IPS-15b (cell line): ENCODE measurements around the gene GNPDA1.
"Not testable (repeated sequence)": the region's sequence is repeated elsewhere in the genome, so short reads cannot be mapped to it uniquely, and the experiment has no call there.

Experiments used
- H3K27me3 ChIP-seq: one replicate; pipeline ENCODE4 v1.6.1; 2013; ENCODE audit warnings: low read length; ENCODE audit not compliant: control insufficient read depth, insufficient read depth
- H3K36me3 ChIP-seq: one replicate; pipeline ENCODE4 v1.6.1; 2013; ENCODE audit warnings: low read length; ENCODE audit not compliant: control insufficient read depth, insufficient read depth
- H3K4me1 ChIP-seq: one replicate; pipeline ENCODE4 v1.6.1; 2013; ENCODE audit warnings: mild to moderate bottlenecking, low read length; ENCODE audit not compliant: control insufficient read depth, insufficient read depth
- H3K4me3 ChIP-seq: one replicate; pipeline ENCODE4 v1.5.1; 2013; ENCODE audit warnings: low read depth, low read length
- H3K9ac ChIP-seq: one replicate; pipeline ENCODE4 v1.6.1; 2013; ENCODE audit warnings: low read depth, mild to moderate bottlenecking, low read length
- H3K9me3 ChIP-seq: one replicate; pipeline ENCODE4 v1.6.1; 2013; ENCODE audit warnings: mild to moderate bottlenecking, low read length; ENCODE audit not compliant: control insufficient read depth, insufficient read depth

GNPDA1 gene

GRCh38 chr5:142012792-142013388, at the start of gene GNPDA1:
TSS of gene GNPDA1 (minus strand) at chr5:142013027. CDS start at chr5:142012035, 992 bp downstream.
- peak within 1 kb of the TSS; percentile 73 for H3K9ac ChIP-seq
- no peaks in the 10 kb centered on the region for H3K9me3 ChIP-seq
- H3K4me3 ChIP-seq: peak within 1 kb of the TSS; percentile 92
- no peaks in the 10 kb centered on the region for H3K27me3 ChIP-seq
- peaks cover 2% of the 10 kb centered on the region for H3K4me1 ChIP-seq
- peaks cover 3% of the 10 kb centered on the region for H3K36me3 ChIP-seq

GRCh38 chr5:142059304-142059940, 46.6 kb upstream of the GNPDA1 start:
- peaks cover 4% of the 10 kb centered on the region for H3K4me1 ChIP-seq
- no peaks in the 10 kb centered on the region for H3K9me3 ChIP-seq
- H3K9ac ChIP-seq: no peak overlapping the region
- H3K36me3 ChIP-seq: no peaks in the 10 kb centered on the region
- no peaks in the 10 kb centered on the region for H3K27me3 ChIP-seq
- no peak overlapping the region for H3K4me3 ChIP-seq

- H3K36me3 ChIP-seq: no peaks in the 10 kb centered on the region
- H3K27me3 ChIP-seq: no peaks in the 10 kb centered on the region
- no peak overlapping the region for H3K9ac ChIP-seq
- no peaks in the 10 kb centered on the region for H3K9me3 ChIP-seq
- no peaks in the 10 kb centered on the region for H3K4me1 ChIP-seq
- H3K4me3 ChIP-seq: no peak overlapping the region
These were observed 44.9 kb upstream of the GNPDA1 start for GRCh38 chr5:142057697-142058056.

GRCh38 chr5:142056816-142057696, 44.2 kb upstream of the GNPDA1 start:
- Histone ChIP-seq H3K27me3 (no peaks in the 10 kb centered on the region), H3K36me3 (no peaks in the 10 kb centered on the region), H3K4me1 (no peaks in the 10 kb centered on the region), H3K4me3 (no peak overlapping the region), H3K9me3 (no peaks in the 10 kb centered on the region), H3K9ac (no peak overlapping the region)

- no peaks in the 10 kb centered on the region for H3K4me1 ChIP-seq
- H3K27me3 ChIP-seq: no peaks in the 10 kb centered on the region
- no peaks in the 10 kb centered on the region for H3K36me3 ChIP-seq
- H3K9me3 ChIP-seq: no peaks in the 10 kb centered on the region
- H3K4me3 ChIP-seq: no peak overlapping the region
- no peak overlapping the region for H3K9ac ChIP-seq
These were observed 42.5 kb upstream of the GNPDA1 start for GRCh38 chr5:142055301-142055700.

- no peaks in the 10 kb centered on the region for H3K36me3 ChIP-seq
- no peak overlapping the region for H3K9ac ChIP-seq
- H3K4me1 ChIP-seq: no peaks in the 10 kb centered on the region
- H3K4me3 ChIP-seq: no peak overlapping the region
- no peaks in the 10 kb centered on the region for H3K9me3 ChIP-seq
- no peaks in the 10 kb centered on the region for H3K27me3 ChIP-seq
These were observed 40.8 kb upstream of the GNPDA1 start for GRCh38 chr5:142053426-142054151.

- not testable (repeated sequence) for H3K9ac ChIP-seq, H3K4me3 ChIP-seq
These were observed 39.2 kb upstream of the GNPDA1 start for GRCh38 chr5:142052026-142052425.

GRCh38 chr5:142048272-142048671, 35.4 kb upstream of the GNPDA1 start:
- no peak overlapping the region for H3K9ac ChIP-seq
- H3K9me3 ChIP-seq: no peaks in the 10 kb centered on the region
- H3K4me3 ChIP-seq: no peak overlapping the region
- no peaks in the 10 kb centered on the region for H3K36me3 ChIP-seq
- no peaks in the 10 kb centered on the region for H3K4me1 ChIP-seq
- no peaks in the 10 kb centered on the region for H3K27me3 ChIP-seq

More at GRCh38 chr5:142052026-142052425, 39.2 kb upstream of the GNPDA1 start:
- not testable (repeated sequence) for H3K9me3 ChIP-seq, H3K27me3 ChIP-seq, H3K36me3 ChIP-seq, H3K4me1 ChIP-seq

GRCh38 chr5:142046191-142046590, 33.4 kb upstream of the GNPDA1 start:
- no peak overlapping the region for H3K9ac ChIP-seq
- no peaks in the 10 kb centered on the region for H3K27me3 ChIP-seq
- no peaks in the 10 kb centered on the region for H3K9me3 ChIP-seq
- H3K36me3 ChIP-seq: no peaks in the 10 kb centered on the region
- no peak overlapping the region for H3K4me3 ChIP-seq
- H3K4me1 ChIP-seq: no peaks in the 10 kb centered on the region

- not testable (repeated sequence) for H3K27me3 ChIP-seq, H3K36me3 ChIP-seq, H3K9me3 ChIP-seq, H3K4me1 ChIP-seq, H3K4me3 ChIP-seq, H3K9ac ChIP-seq
These were observed 28.1 kb upstream of the GNPDA1 start for GRCh38 chr5:142040881-142041280.

GRCh38 chr5:142040285-142040684, 27.5 kb upstream of the GNPDA1 start:
- no peaks in the 10 kb centered on the region for H3K27me3 ChIP-seq
- no peak overlapping the region for H3K9ac ChIP-seq
- H3K4me1 ChIP-seq: no peaks in the 10 kb centered on the region
- H3K9me3 ChIP-seq: no peaks in the 10 kb centered on the region
- H3K4me3 ChIP-seq: no peak overlapping the region
- no peaks in the 10 kb centered on the region for H3K36me3 ChIP-seq
